ENCODE data around the gene CTCFL.

DNA sequence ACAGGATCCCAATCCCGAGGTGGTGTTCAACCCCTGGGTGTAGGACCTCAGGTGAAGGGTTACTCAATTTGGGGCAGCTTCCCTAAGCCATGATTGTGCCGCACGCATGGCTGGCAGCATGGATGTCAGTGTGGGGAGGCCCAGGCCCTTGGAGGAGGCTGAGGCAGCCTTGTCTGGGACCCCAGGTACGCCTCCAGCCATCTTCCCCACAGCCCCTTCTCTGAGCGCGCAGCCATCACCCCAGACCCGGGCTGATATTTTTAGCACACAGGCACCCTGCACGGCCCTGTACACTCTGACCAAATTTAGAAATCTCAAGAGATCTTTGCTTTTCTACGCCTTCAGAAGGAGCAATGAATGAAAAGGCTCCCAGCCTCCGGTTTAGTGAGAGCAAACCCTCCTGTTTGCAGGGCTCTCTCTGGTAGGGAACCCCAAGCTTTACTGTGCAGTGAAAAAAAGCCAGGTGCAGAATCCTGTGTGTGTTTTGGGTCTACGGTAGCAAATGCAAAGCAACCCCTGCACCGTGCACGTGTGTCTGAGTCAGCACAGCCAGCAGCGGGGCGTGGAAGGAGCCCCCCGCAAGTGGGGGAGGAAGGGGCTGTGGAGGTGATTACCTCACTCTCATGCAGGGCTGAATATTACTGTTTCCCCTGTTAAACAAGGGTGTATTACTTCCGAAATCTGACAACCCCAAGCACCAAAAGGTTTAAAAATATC, 44.3 kb downstream of the CTCFL start:
- TF ChIP-seq, protein P1, sequence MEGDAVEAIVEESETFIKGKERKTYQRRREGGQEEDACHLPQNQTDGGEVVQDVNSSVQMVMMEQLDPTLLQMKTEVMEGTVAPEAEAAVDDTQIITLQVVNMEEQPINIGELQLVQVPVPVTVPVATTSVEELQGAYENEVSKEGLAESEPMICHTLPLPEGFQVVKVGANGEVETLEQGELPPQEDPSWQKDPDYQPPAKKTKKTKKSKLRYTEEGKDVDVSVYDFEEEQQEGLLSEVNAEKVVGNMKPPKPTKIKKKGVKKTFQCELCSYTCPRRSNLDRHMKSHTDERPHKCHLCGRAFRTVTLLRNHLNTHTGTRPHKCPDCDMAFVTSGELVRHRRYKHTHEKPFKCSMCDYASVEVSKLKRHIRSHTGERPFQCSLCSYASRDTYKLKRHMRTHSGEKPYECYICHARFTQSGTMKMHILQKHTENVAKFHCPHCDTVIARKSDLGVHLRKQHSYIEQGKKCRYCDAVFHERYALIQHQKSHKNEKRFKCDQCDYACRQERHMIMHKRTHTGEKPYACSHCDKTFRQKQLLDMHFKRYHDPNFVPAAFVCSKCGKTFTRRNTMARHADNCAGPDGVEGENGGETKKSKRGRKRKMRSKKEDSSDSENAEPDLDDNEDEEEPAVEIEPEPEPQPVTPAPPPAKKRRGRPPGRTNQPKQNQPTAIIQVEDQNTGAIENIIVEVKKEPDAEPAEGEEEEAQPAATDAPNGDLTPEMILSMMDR (IDR thresholded peaks at IDR 0.05): no peak
- TF ChIP-seq POLR2A (IDR thresholded peaks at IDR 0.05): no peak
